Muscle of back (tissue), 11 donors: ENCODE results near the gene KRTAP1-4. TPM values are rescaled to one million over a fixed set of nuclear protein-coding genes. Genes with fewer than 3 reads are reported as not detected.
A peak's percentile ranks its signal among the peaks of the same experiment; 100 is the strongest.
"Not testable (repeated sequence)": the region's sequence is repeated elsewhere in the genome, so short reads cannot be mapped to it uniquely, and the experiment has no call there.

Experiments used
- DNase-seq, 3 donors: peaks; one replicate each; pipeline versions ENCODE4 v3.0.0 to v3.0.0-alpha.2; 2013
- polyA plus RNA-seq, 10 donors: library from polyadenylated mRNA; unstranded; fragments of 120-200 nt; gene quantifications; one replicate each; pipeline ENCODE4 v1.2.1, GENCODE V29; 2013; ENCODE audit not compliant: insufficient read length in 10 of 10

The KRTAP1-4 gene
- polyA plus RNA-seq, 10 donors = not detected

- peak in 1 of 3 donors; percentile 25 for DNase-seq
Observed at GRCh38 chr17:41048441-41048840, 18.4 kb upstream of the KRTAP1-4 start.

GRCh38 chr17:41046735-41047465, 16.9 kb upstream of the KRTAP1-4 start, which contains the start of gene KRTAP2-1:
Gene KRTAP2-1, minus strand, starts transcription at chr17:41047316. Its CDS starts 49 bp downstream, at chr17:41047267.
- not testable (repeated sequence) for DNase-seq

- no peak for DNase-seq
Observed at GRCh38 chr17:41042953-41043352, 13.0 kb upstream of the KRTAP1-4 start.

- DNase-seq = peak in 2 of 3 donors; percentile 11 to 43
Observed at GRCh38 chr17:41040783-41041571, 11.0 kb upstream of the KRTAP1-4 start, which contains the start of gene KRTAP1-1. Gene KRTAP1-1, minus strand, starts transcription at chr17:41041450. Its CDS starts 53 bp downstream, at chr17:41041397.

- no peak for DNase-seq
Observed at GRCh38 chr17:41037853-41038350, 7.9 kb upstream of the KRTAP1-4 start.

- peak in 1 of 3 donors; percentile 16 for DNase-seq
Observed at GRCh38 chr17:41034346-41034935, 4.4 kb upstream of the KRTAP1-4 start, which contains the start of gene KRTAP1-3. Gene KRTAP1-3, minus strand, starts transcription at chr17:41034874. Its CDS starts 53 bp downstream, at chr17:41034821.

- peak in 1 of 3 donors; percentile 27 for DNase-seq
Observed at GRCh38 chr17:41026715-41027471, 3.1 kb downstream of the KRTAP1-4 start, which contains the start of gene KRTAP1-5. Gene KRTAP1-5, minus strand, starts transcription at chr17:41027208. Its CDS starts 53 bp downstream, at chr17:41027155.

GRCh38 chr17:41024697-41025096, 5.3 kb downstream of the KRTAP1-4 start:
- DNase-seq = no peak

GRCh38 chr17:41020336-41020735, 9.7 kb downstream of the KRTAP1-4 start:
- DNase-seq = no peak

- DNase-seq = no peak
Observed at GRCh38 chr17:41019415-41019814, 10.6 kb downstream of the KRTAP1-4 start.

- DNase-seq = no peak
Observed at GRCh38 chr17:41018541-41018940, 11.5 kb downstream of the KRTAP1-4 start.

- no peak for DNase-seq
Observed at GRCh38 chr17:41016578-41017215, 13.3 kb downstream of the KRTAP1-4 start.

- no peak for DNase-seq
Observed at GRCh38 chr17:41015454-41015853, 14.5 kb downstream of the KRTAP1-4 start.

- DNase-seq = peak; percentile 37 to 50 (median 43)
Observed at GRCh38 chr17:41013606-41014005, 16.4 kb downstream of the KRTAP1-4 start.

GRCh38 chr17:41013181-41013580, 16.8 kb downstream of the KRTAP1-4 start:
- DNase-seq = no peak

- DNase-seq = no peak
Observed at GRCh38 chr17:41012326-41013120, 17.5 kb downstream of the KRTAP1-4 start.

GRCh38 chr17:41010441-41010840, 19.6 kb downstream of the KRTAP1-4 start:
- no peak for DNase-seq

GRCh38 chr17:41009936-41010335, 20.1 kb downstream of the KRTAP1-4 start:
- no peak for DNase-seq

- DNase-seq = no peak
Observed at GRCh38 chr17:41009301-41009760, 20.7 kb downstream of the KRTAP1-4 start.

GRCh38 chr17:41008811-41009210, 21.2 kb downstream of the KRTAP1-4 start, which contains the start of gene KRTAP3-1:
Gene KRTAP3-1, minus strand, starts transcription at chr17:41009128. Its CDS starts 54 bp downstream, at chr17:41009074.
- no peak for DNase-seq
